A549 (cell line): Measurements from ENCODE around the gene PAM16. TPM values are rescaled to one million over a fixed set of nuclear protein-coding genes. Genes with fewer than 3 reads are reported as not detected.

ENCODE experiments used
- ATAC-seq, 2 experiments: fragments of 200-7000 bp in 1 of 2; fragments of >200 bp in 1 of 2; cut with Nextera tagmentation in 1 of 2; cut with Tn5 transposase in 1 of 2; 3 replicates each; pipeline versions ENCODE4 v1.8.0 to v1.9.1; 2018 to 2020; ENCODE audit warnings: mild to moderate bottlenecking in 1 of 2, moderate library complexity in 1 of 2
- CTCF ChIA-PET: fragments of 300-600 bp; sonication (Branson Sonifier 250); formaldehyde crosslinking; extraction: SDS; loops from one replicate; lab custom pipeline; 2021; ENCODE audit warnings: antibody characterized with exemption, inconsistent platforms; lab: Yijun Ruan, JAX
- POLR2A ChIA-PET: fragments of 350-600 bp; formaldehyde crosslinking; extraction: SDS; loops from one replicate; lab custom pipeline; 2021; ENCODE audit warnings: antibody characterized with exemption, inconsistent platforms; lab: Yijun Ruan, JAX
- DNase-seq, 2 experiments: peaks; one replicate each; pipeline versions ENCODE4 v3.0.0 to v3.0.0-alpha.2; 2011 to 2016; ENCODE audit warnings: low read depth in 1 of 2, low spot score in 1 of 2
- FAIRE-seq: peaks from 2 replicates; lab custom pipeline; 2011; peaks lifted over from hg19 to GRCh38; lab: Jason Lieb, UNC
- H3K27ac ChIP-seq, 2 experiments: fragments of >200 bp; sonication (Bioruptor Twin); formaldehyde crosslinking; 3 replicates each; pipeline ENCODE4 v1.5.1; 2016 to 2017
- H3K4me1 ChIP-seq: fragments of >200 bp; sonication (Bioruptor Twin); formaldehyde crosslinking; 3 replicates; pipeline ENCODE4 v1.6.1; 2016
- H3K4me2 ChIP-seq: fragments of >200 bp; sonication (Bioruptor Twin); formaldehyde crosslinking; 3 replicates; pipeline ENCODE4 v1.6.1; 2016
- H3K4me3 ChIP-seq: fragments of >200 bp; sonication (Bioruptor Twin); formaldehyde crosslinking; 3 replicates; pipeline ENCODE4 v1.5.1; 2016
- H3K9me3 ChIP-seq: fragments of >200 bp; sonication (Bioruptor Twin); formaldehyde crosslinking; 3 replicates; pipeline ENCODE4 v1.6.1; 2016
- CBX2 ChIP-seq: fragments of 200-600 bp; sonication (generic); IDR thresholded peaks from 2 replicates; pipeline ENCODE4 v1.6.1; 2016; ENCODE audit warnings: low read depth, mild to moderate bottlenecking, borderline replicate concordance
- CHD4 ChIP-seq: fragments of 200-600 bp; sonication (generic); IDR thresholded peaks from 2 replicates; pipeline ENCODE4 v1.6.1; 2016; ENCODE audit warnings: antibody characterized with exemption, mild to moderate bottlenecking, borderline replicate concordance
- FOSL2 ChIP-seq, 2 experiments: fragments of 450-650 bp in 1 of 2; fragments of >200 bp in 1 of 2; sonication (Bioruptor Twin) in 1 of 2; formaldehyde crosslinking; IDR thresholded peaks; 2 replicates each; pipeline versions ENCODE4 v1.5.0 to v1.6.1; 2016 to 2020; ENCODE audit warnings: mild to moderate bottlenecking in 1 of 2, moderate library complexity in 1 of 2
- FOXS1 ChIP-seq: fragments of 250-450 bp; sonication (Bioruptor Pico); IDR thresholded peaks from 2 replicates; pipeline ENCODE4 v1.5.0; 2020; ENCODE audit warnings: mild to moderate bottlenecking, moderate library complexity
- GATA3 ChIP-seq: IDR thresholded peaks from 2 replicates; pipeline ENCODE4 v1.6.1; 2012; ENCODE audit warnings: borderline replicate concordance
- HEYL ChIP-seq: fragments of 250-450 bp; sonication (Bioruptor Pico); IDR thresholded peaks from 2 replicates; pipeline ENCODE4 v1.8.0; 2021; ENCODE audit warnings: mild to moderate bottlenecking, moderate library complexity
- HOXA7 ChIP-seq: fragments of 250-450 bp; sonication (Bioruptor Pico); IDR thresholded peaks from 2 replicates; pipeline ENCODE4 v1.5.0; 2020; ENCODE audit warnings: mild to moderate bottlenecking, moderate library complexity
- JUNB ChIP-seq: fragments of >200 bp; sonication (Bioruptor Twin); formaldehyde crosslinking; IDR thresholded peaks from 2 replicates; pipeline ENCODE4 v1.6.1; 2016
- MAZ ChIP-seq: fragments of 150-350 bp; IDR thresholded peaks from 2 replicates; pipeline ENCODE4 v1.6.1; 2014; ENCODE audit warnings: antibody characterized with exemption, low read depth, low read length, borderline replicate concordance
- NR3C1 ChIP-seq: fragments of >200 bp; sonication (Bioruptor Twin); formaldehyde crosslinking; IDR thresholded peaks from 3 replicates; pipeline ENCODE4 v1.6.1; 2017
- RAD21 ChIP-seq, 2 experiments: fragments of >200 bp in 1 of 2; sonication (Bioruptor Twin) in 1 of 2; formaldehyde crosslinking in 1 of 2; IDR thresholded peaks in 1 of 2; conservative IDR thresholded peaks in 1 of 2; 2 replicates in 1 of 2; 3 replicates in 1 of 2; pipeline ENCODE4 v1.6.1; 2012 to 2018; ENCODE audit warnings: inconsistent platforms in 1 of 2
- TFCP2L1 ChIP-seq: fragments of 250-450 bp; sonication (Bioruptor Pico); IDR thresholded peaks from 2 replicates; pipeline ENCODE4 v1.5.0; 2021; ENCODE audit warnings: mild to moderate bottlenecking
- ZC3H11A ChIP-seq: fragments of 450-650 bp; IDR thresholded peaks from 2 replicates; pipeline ENCODE4 v1.6.1; 2014; ENCODE audit warnings: antibody characterized with exemption, mild to moderate bottlenecking
- ZFP36 ChIP-seq: fragments of 450-650 bp; IDR thresholded peaks from 2 replicates; pipeline ENCODE4 v1.6.1; 2014; ENCODE audit warnings: borderline replicate concordance; ENCODE audit not compliant: partially characterized antibody
- WGBS: methylation state at CpG from one replicate; pipeline ENCODE4 v1.1.6; 2017; ENCODE audit errors: missing lambda C conversion rate; 5-methylcytosine and 5-hydroxymethylcytosine counted together
- polyA plus RNA-seq, 4 experiments: library from polyadenylated mRNA; depleted of rRNA in 3 of 4; stranded (reverse); fragments of >200 nt; fragmentation: RNase III in 1 of 4; extraction: RNeasy Plus Mini Kit Qiagen cat#74134 plus additional on column Dnase treatment in 1 of 4; gene quantifications; 2 replicates in 3 of 4; 3 replicates in 1 of 4; pipeline ENCODE4 v1.2.3, GENCODE V29; 2011 to 2017
- TF ChIP-seq, protein P1 (sequence below): fragments of 250-450 bp; sonication (Bioruptor Pico); IDR thresholded peaks from 2 replicates; pipeline ENCODE4 v1.5.0; 2020; ENCODE audit warnings: low read depth, mild to moderate bottlenecking, moderate library complexity
- TF ChIP-seq, protein P2 (sequence below): IDR thresholded peaks from 2 replicates; pipeline ENCODE4 v1.6.1; 2012
- TF ChIP-seq, protein P3 (sequence below): fragments of 450-650 bp; IDR thresholded peaks from 2 replicates; pipeline ENCODE4 v1.6.1; 2014; ENCODE audit warnings: antibody characterized with exemption
- TF ChIP-seq, protein P4 (sequence below): fragments of 200-600 bp; sonication (generic); IDR thresholded peaks from 2 replicates; pipeline ENCODE4 v1.6.1; 2016; ENCODE audit warnings: antibody characterized with exemption, mild to moderate bottlenecking, moderate library complexity
- TF ChIP-seq, protein P5 (sequence below): fragments of 150-350 bp; IDR thresholded peaks from 2 replicates; pipeline ENCODE4 v1.6.1; 2014; ENCODE audit warnings: low read depth, mild to moderate bottlenecking, low read length

The PAM16 gene
- polyA plus RNA-seq, 2 of the 4 experiments (the other 2 are of a cell fraction): 55.1 to 59.1 TPM

DNA sequence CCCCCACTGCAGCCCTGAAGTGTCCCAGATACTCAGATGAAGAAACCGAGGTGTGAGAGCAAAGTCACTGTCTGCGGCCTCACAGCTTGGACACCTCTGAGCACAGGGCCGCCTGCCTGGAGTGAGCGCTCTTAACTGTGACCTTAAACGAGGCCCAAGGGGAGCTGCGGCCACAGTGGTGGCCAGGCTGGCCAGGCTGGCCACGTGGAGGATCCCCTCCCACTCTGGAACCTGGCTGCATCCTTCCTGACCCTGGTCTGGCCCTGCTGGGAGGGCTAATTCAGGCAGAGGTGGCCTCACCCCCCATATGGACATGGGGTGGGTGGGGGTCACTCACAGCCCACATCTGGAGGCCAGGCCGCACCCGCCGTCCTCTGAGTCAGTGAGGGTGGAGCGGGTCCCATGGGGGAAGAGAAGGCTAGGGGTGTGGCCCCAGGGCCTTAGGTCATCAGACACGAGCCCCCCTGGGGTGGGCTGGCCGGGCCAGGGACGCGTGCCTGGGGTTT, 27.1 kb upstream of the PAM16 start:
- Histone ChIP-seq H3K9me3 (no peaks in the 10 kb centered on the region), H3K4me1 (peaks cover 59% of the 10 kb centered on the region), H3K4me2 (no peak overlapping the region), H3K27ac (peak overlapping the region in 1 of 2 experiments; percentile 51; a peak in 1 of 6 replicates), H3K4me3 (no peak overlapping the region)
- ChIA-PET POLR2A (no interaction called here), CTCF (interaction anchor here (0.7 to 25.9 kb wide), 9 partner anchors 9 to 68 kb away, joined by 3 to 638 read pairs (median 7); no protein-coding TSS in a partner anchor)
- no peak for FAIRE-seq
- 82% methylated on average over 11 of the region's 15 CpGs for WGBS
- DNase-seq: no peak
- no peak for ATAC-seq
- TF ChIP-seq FOXS1 (CRISPR knock-in tag) (no peak), FOSL2 (IDR thresholded peaks at IDR 0.05) (no peak), FOSL2 (CRISPR knock-in tag; IDR thresholded peaks at IDR 0.05) (no peak), HEYL (CRISPR knock-in tag) (no peak), MAZ (no peak), TFCP2L1 (CRISPR knock-in tag) (no peak), JUNB (no peak), CBX2 (no peak), HOXA7 (CRISPR knock-in tag) (no peak), ZC3H11A (no peak), ZFP36 (no peak), GATA3 (no peak), CHD4 (no peak), NR3C1 (no peak), RAD21 (conservative IDR thresholded peaks at IDR 0.05 in 1 of 2, IDR thresholded peaks at IDR 0.05 in 1 of 2) (no peak)
- TF ChIP-seq, protein P1, sequence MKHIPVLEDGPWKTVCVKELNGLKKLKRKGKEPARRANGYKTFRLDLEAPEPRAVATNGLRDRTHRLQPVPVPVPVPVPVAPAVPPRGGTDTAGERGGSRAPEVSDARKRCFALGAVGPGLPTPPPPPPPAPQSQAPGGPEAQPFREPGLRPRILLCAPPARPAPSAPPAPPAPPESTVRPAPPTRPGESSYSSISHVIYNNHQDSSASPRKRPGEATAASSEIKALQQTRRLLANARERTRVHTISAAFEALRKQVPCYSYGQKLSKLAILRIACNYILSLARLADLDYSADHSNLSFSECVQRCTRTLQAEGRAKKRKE (CRISPR knock-in tag): no peak
- TF ChIP-seq, protein P2, sequence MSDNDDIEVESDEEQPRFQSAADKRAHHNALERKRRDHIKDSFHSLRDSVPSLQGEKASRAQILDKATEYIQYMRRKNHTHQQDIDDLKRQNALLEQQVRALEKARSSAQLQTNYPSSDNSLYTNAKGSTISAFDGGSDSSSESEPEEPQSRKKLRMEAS: no peak
- TF ChIP-seq, protein P3, sequence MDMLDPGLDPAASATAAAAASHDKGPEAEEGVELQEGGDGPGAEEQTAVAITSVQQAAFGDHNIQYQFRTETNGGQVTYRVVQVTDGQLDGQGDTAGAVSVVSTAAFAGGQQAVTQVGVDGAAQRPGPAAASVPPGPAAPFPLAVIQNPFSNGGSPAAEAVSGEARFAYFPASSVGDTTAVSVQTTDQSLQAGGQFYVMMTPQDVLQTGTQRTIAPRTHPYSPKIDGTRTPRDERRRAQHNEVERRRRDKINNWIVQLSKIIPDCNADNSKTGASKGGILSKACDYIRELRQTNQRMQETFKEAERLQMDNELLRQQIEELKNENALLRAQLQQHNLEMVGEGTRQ: no peak
- TF ChIP-seq, protein P4, sequence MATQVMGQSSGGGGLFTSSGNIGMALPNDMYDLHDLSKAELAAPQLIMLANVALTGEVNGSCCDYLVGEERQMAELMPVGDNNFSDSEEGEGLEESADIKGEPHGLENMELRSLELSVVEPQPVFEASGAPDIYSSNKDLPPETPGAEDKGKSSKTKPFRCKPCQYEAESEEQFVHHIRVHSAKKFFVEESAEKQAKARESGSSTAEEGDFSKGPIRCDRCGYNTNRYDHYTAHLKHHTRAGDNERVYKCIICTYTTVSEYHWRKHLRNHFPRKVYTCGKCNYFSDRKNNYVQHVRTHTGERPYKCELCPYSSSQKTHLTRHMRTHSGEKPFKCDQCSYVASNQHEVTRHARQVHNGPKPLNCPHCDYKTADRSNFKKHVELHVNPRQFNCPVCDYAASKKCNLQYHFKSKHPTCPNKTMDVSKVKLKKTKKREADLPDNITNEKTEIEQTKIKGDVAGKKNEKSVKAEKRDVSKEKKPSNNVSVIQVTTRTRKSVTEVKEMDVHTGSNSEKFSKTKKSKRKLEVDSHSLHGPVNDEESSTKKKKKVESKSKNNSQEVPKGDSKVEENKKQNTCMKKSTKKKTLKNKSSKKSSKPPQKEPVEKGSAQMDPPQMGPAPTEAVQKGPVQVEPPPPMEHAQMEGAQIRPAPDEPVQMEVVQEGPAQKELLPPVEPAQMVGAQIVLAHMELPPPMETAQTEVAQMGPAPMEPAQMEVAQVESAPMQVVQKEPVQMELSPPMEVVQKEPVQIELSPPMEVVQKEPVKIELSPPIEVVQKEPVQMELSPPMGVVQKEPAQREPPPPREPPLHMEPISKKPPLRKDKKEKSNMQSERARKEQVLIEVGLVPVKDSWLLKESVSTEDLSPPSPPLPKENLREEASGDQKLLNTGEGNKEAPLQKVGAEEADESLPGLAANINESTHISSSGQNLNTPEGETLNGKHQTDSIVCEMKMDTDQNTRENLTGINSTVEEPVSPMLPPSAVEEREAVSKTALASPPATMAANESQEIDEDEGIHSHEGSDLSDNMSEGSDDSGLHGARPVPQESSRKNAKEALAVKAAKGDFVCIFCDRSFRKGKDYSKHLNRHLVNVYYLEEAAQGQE: no peak
- TF ChIP-seq, protein P5, sequence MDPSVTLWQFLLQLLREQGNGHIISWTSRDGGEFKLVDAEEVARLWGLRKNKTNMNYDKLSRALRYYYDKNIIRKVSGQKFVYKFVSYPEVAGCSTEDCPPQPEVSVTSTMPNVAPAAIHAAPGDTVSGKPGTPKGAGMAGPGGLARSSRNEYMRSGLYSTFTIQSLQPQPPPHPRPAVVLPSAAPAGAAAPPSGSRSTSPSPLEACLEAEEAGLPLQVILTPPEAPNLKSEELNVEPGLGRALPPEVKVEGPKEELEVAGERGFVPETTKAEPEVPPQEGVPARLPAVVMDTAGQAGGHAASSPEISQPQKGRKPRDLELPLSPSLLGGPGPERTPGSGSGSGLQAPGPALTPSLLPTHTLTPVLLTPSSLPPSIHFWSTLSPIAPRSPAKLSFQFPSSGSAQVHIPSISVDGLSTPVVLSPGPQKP: no peak
